GM10248 (cell line): ENCODE results near the gene HECW1.

Experiments
- CTCF ChIA-PET: fragments of 300-600 bp; sonication (Branson Sonifier 250); formaldehyde crosslinking; extraction: SDS; loops from one replicate; lab custom pipeline; 2021; ENCODE audit warnings: antibody characterized with exemption; lab: Yijun Ruan, JAX
- POLR2A ChIA-PET: fragments of 350-650 bp; sonication (Branson Sonifier 250); formaldehyde crosslinking; extraction: SDS; loops from one replicate; lab custom pipeline; 2020; ENCODE audit warnings: antibody characterized with exemption; lab: Yijun Ruan, JAX
- DNase-seq: peaks from one replicate; pipeline ENCODE4 v3.0.0; 2012; ENCODE audit errors: extremely low spot score
- CTCF ChIP-seq: IDR thresholded peaks from 2 replicates; pipeline ENCODE4 v1.5.1; 2012; ENCODE audit warnings: mild to moderate bottlenecking, low read depth; ENCODE audit errors: extremely low read depth, missing control alignments, control extremely low read depth

Gene HECW1

GRCh38 chr7:43148161-43148731 is 35.8 kb downstream of the HECW1 start:
- CTCF ChIA-PET, result interaction anchor here (1.3 to 1.4 kb wide), 2 partner anchors 26 to 40 kb away, joined by 4 read pairs; no protein-coding TSS in a partner anchor
- POLR2A ChIA-PET, result no interaction called here
- no peak for DNase-seq
- TF ChIP-seq CTCF, result no peak

GRCh38 chr7:43151076-43151475 is 38.6 kb downstream of the HECW1 start:
- ChIA-PET POLR2A (no interaction called here), CTCF (no interaction called here)
- TF ChIP-seq CTCF, result no peak
- no peak for DNase-seq

GRCh38 chr7:43152696-43153095 is 40.2 kb downstream of the HECW1 start:
- CTCF ChIA-PET, result interaction anchor here (1.1 kb wide), 1 partner anchor 44 kb away, joined by 4 read pairs; no protein-coding TSS in a partner anchor
- POLR2A ChIA-PET, result interaction anchor here (0.7 kb wide), 1 partner anchor 273 kb away, joined by 3 read pairs; no protein-coding TSS in a partner anchor
- DNase-seq, result no peak
- TF ChIP-seq CTCF, result no peak

- ChIA-PET CTCF (no interaction called here), POLR2A (no interaction called here)
- TF ChIP-seq CTCF, result no peak
- no peak for DNase-seq
Measured at GRCh38 chr7:43155636-43156035, 43.2 kb downstream of the HECW1 start.

- DNase-seq, result no peak
- POLR2A ChIA-PET, result no interaction called here
- CTCF ChIA-PET, result interaction anchor here (2.3 kb wide), 1 partner anchor 11 kb away, joined by 11 read pairs; no protein-coding TSS in a partner anchor
- TF ChIP-seq CTCF, result no peak
Measured at GRCh38 chr7:43163885-43164284, 51.4 kb downstream of the HECW1 start.

- DNase-seq, result peak; percentile 72
- ChIA-PET POLR2A (no interaction called here), CTCF (interaction anchor here (1.0 to 2.3 kb wide), 2 partner anchors 10 to 223 kb away, joined by 3 to 11 read pairs; no protein-coding TSS in a partner anchor)
- TF ChIP-seq CTCF, result no peak
Measured at GRCh38 chr7:43164757-43165156, 52.3 kb downstream of the HECW1 start.
